Left forelimb (tissue), 1 donor: ENCODE results near the gene GUK1.

Experiments
- DNase-seq: peaks from one replicate; pipeline ENCODE4 v3.0.0-alpha.2; 2018; ENCODE audit warnings: low spot score

GUK1 gene, protein sequence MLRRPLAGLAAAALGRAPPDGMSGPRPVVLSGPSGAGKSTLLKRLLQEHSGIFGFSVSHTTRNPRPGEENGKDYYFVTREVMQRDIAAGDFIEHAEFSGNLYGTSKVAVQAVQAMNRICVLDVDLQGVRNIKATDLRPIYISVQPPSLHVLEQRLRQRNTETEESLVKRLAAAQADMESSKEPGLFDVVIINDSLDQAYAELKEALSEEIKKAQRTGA

DNA sequence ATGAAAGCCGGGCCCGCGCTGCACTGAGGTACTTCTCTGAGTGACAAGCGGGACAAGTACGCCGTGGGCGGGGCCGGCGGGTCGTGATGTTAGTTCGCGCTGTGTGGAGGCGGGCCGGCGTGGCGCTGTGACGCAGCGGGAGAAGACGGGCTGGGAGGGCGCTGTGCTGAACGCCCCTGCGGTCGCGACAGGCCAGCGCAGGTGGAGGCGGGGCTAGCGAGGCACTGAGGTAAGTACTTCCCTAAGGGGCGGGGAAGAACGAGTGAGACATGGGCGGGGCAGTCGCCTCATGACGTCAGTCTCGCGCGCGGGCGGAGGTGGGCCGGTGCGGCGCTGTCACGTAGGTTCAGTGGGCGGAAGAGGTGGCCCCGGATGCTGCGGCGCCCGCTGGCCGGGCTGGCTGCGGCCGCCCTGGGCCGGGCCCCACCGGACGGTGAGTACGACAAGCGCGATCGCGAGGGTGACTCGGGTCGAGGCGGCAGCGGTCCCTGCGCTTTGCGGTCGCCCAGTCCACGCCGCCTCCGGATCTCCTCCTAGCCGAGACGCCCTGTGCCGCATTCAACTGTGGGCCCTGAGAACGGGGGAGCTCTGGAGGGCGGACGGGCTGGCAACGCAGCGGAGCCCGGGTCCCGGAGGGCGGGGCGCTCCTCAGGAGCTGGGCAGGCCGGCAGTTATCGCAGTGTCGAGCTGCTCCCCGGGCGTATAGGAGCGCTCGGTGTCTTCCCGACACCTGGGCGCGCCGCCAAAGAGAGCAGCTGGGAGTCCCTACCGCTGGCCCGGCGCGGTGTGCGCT is at the start of gene GUK1:
Gene GUK1 (plus strand): TSS at position 349 of the 793 bp plus-strand sequence. CDS start 24 bp downstream, at position 373.
- peak; percentile 99 for DNase-seq

GRCh38 chr1:228090613-228091081 is 49.4 kb upstream of the GUK1 start:
- DNase-seq, result no peak

GRCh38 chr1:228091084-228091483 is 49.0 kb upstream of the GUK1 start:
- DNase-seq, result no peak

GRCh38 chr1:228092342-228093049 is 47.6 kb upstream of the GUK1 start:
- DNase-seq, result no peak

- peak; percentile 33 for DNase-seq
Measured at GRCh38 chr1:228093050-228093906, 46.8 kb upstream of the GUK1 start.

DNA sequence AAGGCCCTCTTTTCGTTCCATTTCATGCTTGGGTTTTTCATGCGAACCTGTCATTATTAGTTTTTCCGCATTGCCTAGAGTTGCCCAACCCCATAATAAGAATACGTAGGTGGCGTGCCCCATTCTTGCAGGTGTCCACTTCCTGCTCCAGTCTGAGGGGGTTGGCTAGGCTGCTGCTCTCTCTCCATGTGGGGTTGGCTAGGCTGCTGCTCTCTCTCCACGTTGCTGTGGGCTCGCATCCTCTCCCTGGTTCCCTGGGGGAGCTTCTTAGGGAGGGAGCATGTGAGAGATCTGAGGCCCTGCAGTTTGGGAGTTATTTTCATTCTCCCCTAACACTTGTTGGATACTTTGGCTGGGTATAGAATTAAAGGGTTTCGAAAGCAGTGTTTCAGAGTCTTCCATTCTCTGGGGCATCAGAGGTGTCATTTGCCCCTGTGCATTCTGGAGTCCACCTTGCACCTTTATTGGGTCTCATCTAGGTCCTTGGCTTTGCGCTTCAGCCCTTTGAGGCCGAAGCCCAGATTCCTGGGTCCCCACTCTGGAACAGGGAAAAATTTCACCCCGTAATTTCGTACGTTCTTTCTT is 45.6 kb upstream of the GUK1 start:
- DNase-seq, result no peak

DNA sequence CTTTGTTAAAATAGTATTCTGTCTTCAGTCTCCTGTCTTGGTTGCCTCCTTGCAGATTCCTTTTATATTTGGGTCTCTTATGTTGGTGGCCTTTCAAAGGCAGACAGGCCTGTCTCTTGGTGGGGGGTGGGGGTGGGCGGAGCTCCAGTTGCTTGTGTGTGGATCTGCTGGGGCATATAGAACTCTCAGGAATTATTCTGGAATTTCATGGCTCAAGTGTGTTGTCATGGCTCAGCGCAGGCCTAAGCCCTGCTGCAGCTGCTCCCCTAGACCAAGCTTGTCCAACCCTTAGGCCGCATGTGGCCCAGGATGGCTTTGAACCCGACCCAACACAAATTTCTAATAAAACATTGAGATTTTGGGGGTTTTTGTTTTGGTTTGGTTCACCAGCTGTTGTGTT is 44.9 kb upstream of the GUK1 start:
- peak; percentile 26 for DNase-seq

GRCh38 chr1:228095938-228096337 is 44.1 kb upstream of the GUK1 start:
- DNase-seq, result peak; percentile 34

- DNase-seq, result peak; percentile 63
Measured at GRCh38 chr1:228096416-228097332, 43.4 kb upstream of the GUK1 start.

DNA sequence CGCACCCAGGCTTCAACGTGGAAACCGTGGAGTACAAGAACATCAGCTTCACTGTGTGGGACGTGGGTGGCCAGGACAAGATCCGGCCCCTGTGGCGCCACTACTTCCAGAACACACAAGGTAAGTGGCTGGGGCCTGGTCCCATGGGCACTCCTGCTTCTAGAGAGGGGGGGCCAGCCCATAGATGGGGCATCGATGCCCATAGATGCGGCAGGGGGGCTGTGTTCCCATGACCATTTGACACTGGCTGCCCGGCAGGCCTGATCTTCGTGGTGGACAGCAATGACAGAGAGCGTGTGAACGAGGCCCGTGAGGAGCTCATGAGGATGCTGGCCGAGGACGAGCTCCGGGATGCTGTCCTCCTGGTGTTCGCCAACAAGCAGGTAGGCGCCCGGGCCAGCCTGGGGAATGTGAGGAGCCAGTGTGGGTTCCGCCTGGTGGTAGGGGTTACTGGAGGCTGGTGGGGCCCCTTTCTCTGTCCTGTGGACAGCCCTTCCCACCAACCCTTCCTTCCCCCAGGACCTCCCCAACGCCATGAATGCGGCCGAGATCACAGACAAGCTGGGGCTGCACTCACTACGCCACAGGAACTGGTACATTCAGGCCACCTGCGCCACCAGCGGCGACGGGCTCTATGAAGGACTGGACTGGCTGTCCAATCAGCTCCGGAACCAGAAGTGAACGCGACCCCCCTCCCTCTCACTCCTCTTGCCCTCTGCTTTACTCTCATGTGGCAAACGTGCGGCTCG is 42.6 kb upstream of the GUK1 start:
- peak; percentile 50 for DNase-seq

- peak; percentile 62 for DNase-seq
Measured at GRCh38 chr1:228098323-228098931, 41.7 kb upstream of the GUK1 start.

GRCh38 chr1:228099331-228099732 is 40.7 kb upstream of the GUK1 start:
- DNase-seq, result peak; percentile 56

DNA sequence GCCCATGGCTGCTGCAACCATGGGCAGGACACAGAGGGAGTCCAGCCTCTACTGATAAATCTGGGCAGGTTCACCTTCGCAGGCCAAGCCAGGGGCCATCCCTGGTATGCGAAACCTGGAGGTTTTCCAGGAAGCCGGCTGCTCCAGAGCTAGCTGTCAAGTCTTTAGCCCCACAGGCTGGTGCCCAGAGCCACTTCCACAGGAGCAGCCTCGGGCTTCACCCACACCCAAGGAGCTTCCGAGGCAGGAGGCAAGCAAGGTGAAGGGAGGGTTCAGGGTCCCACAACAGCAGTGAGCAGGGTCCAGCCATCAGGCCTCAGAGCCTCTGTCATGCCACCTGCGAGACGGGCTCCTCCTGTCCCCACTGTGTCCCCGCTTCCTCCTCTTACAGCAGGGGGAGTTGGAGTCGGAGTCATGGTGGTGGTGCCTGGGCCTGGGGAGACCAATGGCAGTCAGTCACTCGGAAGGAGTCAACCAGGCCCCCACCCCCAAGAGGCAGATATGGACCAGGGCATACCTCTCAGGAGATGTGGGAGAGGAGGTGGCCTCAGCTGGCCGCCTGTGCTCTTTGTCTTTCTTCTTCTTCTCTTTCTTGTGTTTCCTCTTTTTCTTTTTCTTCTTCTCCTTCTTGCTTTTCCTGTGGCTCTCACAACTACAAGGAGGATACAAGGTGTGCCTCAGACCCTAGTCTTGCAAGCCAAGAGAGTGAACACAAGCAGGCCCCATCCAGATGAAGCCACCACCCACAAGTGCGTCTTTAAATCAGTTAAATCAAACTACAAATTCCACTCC is 39.1 kb upstream of the GUK1 start:
- no peak for DNase-seq

DNA sequence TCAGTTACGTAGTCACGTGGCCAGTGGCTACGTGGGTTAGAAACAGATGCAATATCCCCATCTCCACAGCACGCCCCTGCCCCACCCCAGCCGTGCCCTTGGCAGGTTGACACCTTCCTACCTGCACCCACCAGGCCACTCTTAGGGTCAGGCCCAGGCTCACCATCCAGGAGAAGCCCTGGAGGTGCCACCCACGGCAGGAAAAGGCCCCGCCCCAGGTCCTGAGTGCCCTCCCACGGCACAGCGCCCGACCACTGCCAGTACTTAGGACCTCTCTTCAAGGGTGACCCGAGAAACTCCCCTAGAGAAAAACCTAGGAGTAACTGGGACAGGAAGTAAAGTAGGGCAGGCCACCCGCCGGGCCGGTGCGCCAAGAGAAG is 38.5 kb upstream of the GUK1 start:
- DNase-seq, result no peak

GRCh38 chr1:228101994-228102790 is 37.9 kb upstream of the GUK1 start:
- DNase-seq, result no peak

- DNase-seq, result peak; percentile 97
Measured at GRCh38 chr1:228102791-228103620, 37.1 kb upstream of the GUK1 start, which contains the start of gene C1orf35. Gene C1orf35 (minus strand): TSS chr1:228103325. CDS start chr1:228103227, 98 bp downstream.
